Measurements from ENCODE around the gene TGM5. TPM values are rescaled to one million over a fixed set of nuclear protein-coding genes. Genes with fewer than 3 reads are reported as not detected.

The TGM5 gene
- total RNA-seq, 1 experiment from 2014 or later: not detected

DNA sequence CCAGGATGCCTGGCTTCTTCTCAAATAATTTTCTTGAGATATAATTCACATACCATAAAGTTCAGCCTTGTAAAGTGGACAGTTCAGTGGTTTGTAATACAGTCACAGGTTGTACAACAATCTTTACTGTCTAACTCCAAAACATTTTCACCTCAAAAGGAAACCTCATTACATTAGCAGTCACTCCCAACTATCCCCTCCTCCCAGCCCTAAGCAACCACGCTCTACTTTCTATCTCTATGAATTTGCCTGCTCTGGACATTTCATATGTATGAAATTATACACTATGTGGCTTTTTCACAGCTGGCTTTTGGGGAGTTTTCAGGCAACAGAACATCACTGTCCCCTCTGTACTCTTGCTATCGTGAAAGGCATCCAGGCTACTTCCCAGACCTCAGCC, 17.5 kb downstream of the TGM5 start:
- DNase-seq (ENCODE audit: low spot score): no peak
- CTCF ChIA-PET: interaction anchor here (1.2 kb wide), 1 partner anchor 36 kb away, joined by 6 read pairs; no protein-coding TSS in a partner anchor
- H3K4me1 Mint-ChIP-seq: no peaks in the 10 kb centered on the region

DNA sequence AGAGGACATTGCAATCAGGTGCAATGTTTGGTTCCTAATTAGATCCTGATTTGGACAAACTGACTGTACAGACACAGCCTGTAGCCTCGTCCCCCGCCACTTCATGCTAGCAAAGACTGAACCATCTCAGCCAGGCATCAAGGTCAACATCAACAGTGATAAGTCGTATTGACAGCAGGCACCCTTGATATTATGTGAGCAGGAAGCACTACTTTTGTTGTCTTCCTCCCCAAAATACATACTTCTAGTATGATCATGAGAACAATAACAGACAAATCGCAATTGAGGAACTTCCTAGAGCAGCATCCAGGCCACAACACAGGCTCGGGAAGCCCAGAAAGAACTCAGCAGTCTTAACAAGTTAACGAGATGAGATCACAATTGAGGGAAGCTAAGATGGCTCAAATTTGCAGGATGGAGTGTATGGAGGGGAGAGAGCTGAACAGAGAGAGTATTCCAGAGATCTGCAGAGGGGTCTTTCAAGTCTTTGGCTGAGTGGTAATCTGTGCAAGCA, 20.4 kb downstream of the TGM5 start:
- Mint-ChIP-seq H3K27me3 (ENCODE audit: low read depth) (peaks cover 3% of the 10 kb centered on the region), H3K4me1 (no peaks in the 10 kb centered on the region), H3K27ac (no peak overlapping the region), H3K9me3 (no peaks in the 10 kb centered on the region), H3K4me3 (no peak overlapping the region), H3K36me3 (no peaks in the 10 kb centered on the region)
- TF ChIP-seq, protein P1, sequence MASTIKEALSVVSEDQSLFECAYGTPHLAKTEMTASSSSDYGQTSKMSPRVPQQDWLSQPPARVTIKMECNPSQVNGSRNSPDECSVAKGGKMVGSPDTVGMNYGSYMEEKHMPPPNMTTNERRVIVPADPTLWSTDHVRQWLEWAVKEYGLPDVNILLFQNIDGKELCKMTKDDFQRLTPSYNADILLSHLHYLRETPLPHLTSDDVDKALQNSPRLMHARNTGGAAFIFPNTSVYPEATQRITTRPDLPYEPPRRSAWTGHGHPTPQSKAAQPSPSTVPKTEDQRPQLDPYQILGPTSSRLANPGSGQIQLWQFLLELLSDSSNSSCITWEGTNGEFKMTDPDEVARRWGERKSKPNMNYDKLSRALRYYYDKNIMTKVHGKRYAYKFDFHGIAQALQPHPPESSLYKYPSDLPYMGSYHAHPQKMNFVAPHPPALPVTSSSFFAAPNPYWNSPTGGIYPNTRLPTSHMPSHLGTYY (CRISPR knock-in tag; IDR thresholded peaks at IDR 0.05): no peak
- TF ChIP-seq, protein P2, sequence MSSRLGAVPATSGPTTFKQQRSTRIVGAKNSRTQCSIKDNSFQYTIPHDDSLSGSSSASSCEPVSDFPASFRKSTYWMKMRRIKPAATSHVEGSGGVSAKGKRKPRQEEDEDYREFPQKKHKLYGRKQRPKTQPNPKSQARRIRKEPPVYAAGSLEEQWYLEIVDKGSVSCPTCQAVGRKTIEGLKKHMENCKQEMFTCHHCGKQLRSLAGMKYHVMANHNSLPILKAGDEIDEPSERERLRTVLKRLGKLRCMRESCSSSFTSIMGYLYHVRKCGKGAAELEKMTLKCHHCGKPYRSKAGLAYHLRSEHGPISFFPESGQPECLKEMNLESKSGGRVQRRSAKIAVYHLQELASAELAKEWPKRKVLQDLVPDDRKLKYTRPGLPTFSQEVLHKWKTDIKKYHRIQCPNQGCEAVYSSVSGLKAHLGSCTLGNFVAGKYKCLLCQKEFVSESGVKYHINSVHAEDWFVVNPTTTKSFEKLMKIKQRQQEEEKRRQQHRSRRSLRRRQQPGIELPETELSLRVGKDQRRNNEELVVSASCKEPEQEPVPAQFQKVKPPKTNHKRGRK (CRISPR knock-in tag; IDR thresholded peaks at IDR 0.05; ENCODE audit: borderline replicate concordance): no peak
- no peak for TF ChIP-seq ELF4 (CRISPR knock-in tag; IDR thresholded peaks at IDR 0.05; ENCODE audit: low read depth)
- TF ChIP-seq SMAD3 (CRISPR knock-in tag; IDR thresholded peaks at IDR 0.05; ENCODE audit: borderline replicate concordance): no peak
- TF ChIP-seq ZNF671 (CRISPR knock-in tag; IDR thresholded peaks at IDR 0.05): no peak
- TF ChIP-seq TP53 (CRISPR knock-in tag; IDR thresholded peaks at IDR 0.05): no peak
- TF ChIP-seq, protein P3, sequence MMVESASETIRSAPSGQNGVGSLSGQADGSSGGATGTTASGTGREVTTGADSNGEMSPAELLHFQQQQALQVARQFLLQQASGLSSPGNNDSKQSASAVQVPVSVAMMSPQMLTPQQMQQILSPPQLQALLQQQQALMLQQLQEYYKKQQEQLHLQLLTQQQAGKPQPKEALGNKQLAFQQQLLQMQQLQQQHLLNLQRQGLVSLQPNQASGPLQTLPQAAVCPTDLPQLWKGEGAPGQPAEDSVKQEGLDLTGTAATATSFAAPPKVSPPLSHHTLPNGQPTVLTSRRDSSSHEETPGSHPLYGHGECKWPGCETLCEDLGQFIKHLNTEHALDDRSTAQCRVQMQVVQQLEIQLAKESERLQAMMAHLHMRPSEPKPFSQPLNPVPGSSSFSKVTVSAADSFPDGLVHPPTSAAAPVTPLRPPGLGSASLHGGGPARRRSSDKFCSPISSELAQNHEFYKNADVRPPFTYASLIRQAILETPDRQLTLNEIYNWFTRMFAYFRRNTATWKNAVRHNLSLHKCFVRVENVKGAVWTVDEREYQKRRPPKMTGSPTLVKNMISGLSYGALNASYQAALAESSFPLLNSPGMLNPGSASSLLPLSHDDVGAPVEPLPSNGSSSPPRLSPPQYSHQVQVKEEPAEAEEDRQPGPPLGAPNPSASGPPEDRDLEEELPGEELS (CRISPR knock-in tag; IDR thresholded peaks at IDR 0.05): no peak
- TF ChIP-seq TEAD4 (CRISPR knock-in tag; IDR thresholded peaks at IDR 0.05): no peak
- DNase-seq (ENCODE audit: low spot score): no peak
- ChIA-PET CTCF (interaction anchor here (0.7 to 2.5 kb wide), 3 partner anchors 20 to 82 kb away, joined by 6 to 11 read pairs (median 7); no protein-coding TSS in a partner anchor), POLR2A (no interaction called here)
- ATAC-seq: no peak

More for the DNA sequence above, 17.5 kb downstream of the TGM5 start:
- ATAC-seq: no peak
- Mint-ChIP-seq H3K36me3 (no peaks in the 10 kb centered on the region), H3K27ac (no peak overlapping the region), H3K27me3 (ENCODE audit: low read depth) (peaks cover 3% of the 10 kb centered on the region), H3K9me3 (no peaks in the 10 kb centered on the region), H3K4me3 (no peak overlapping the region)
- TF ChIP-seq, protein P2 (CRISPR knock-in tag; IDR thresholded peaks at IDR 0.05; ENCODE audit: borderline replicate concordance): no peak
- TF ChIP-seq IRF1 (CRISPR knock-in tag; IDR thresholded peaks at IDR 0.05) (no peak), ZNF317 (CRISPR knock-in tag; IDR thresholded peaks at IDR 0.05; ENCODE audit: borderline replicate concordance, low read depth) (no peak), SMAD3 (CRISPR knock-in tag; IDR thresholded peaks at IDR 0.05; ENCODE audit: borderline replicate concordance) (no peak), FOXP1 (CRISPR knock-in tag; IDR thresholded peaks at IDR 0.05; ENCODE audit: borderline replicate concordance) (no peak)
- POLR2A ChIA-PET: no interaction called here

- ChIA-PET CTCF (interaction anchor here (2.5 kb wide), 1 partner anchor 19 kb away, joined by 8 read pairs; no protein-coding TSS in a partner anchor), POLR2A (no interaction called here)
- Mint-ChIP-seq H3K4me3 (no peak overlapping the region), H3K27ac (no peak overlapping the region), H3K4me1 (no peaks in the 10 kb centered on the region), H3K36me3 (no peaks in the 10 kb centered on the region), H3K27me3 (ENCODE audit: low read depth) (peaks cover 3% of the 10 kb centered on the region), H3K9me3 (no peaks in the 10 kb centered on the region)
- no peak for TF ChIP-seq MYBL2 (CRISPR knock-in tag; IDR thresholded peaks at IDR 0.05)
- no peak for TF ChIP-seq IRF2 (CRISPR knock-in tag; IDR thresholded peaks at IDR 0.05; ENCODE audit: borderline replicate concordance, low read depth)
- TF ChIP-seq ETV6 (CRISPR knock-in tag; IDR thresholded peaks at IDR 0.05): no peak
- TF ChIP-seq, protein P4, sequence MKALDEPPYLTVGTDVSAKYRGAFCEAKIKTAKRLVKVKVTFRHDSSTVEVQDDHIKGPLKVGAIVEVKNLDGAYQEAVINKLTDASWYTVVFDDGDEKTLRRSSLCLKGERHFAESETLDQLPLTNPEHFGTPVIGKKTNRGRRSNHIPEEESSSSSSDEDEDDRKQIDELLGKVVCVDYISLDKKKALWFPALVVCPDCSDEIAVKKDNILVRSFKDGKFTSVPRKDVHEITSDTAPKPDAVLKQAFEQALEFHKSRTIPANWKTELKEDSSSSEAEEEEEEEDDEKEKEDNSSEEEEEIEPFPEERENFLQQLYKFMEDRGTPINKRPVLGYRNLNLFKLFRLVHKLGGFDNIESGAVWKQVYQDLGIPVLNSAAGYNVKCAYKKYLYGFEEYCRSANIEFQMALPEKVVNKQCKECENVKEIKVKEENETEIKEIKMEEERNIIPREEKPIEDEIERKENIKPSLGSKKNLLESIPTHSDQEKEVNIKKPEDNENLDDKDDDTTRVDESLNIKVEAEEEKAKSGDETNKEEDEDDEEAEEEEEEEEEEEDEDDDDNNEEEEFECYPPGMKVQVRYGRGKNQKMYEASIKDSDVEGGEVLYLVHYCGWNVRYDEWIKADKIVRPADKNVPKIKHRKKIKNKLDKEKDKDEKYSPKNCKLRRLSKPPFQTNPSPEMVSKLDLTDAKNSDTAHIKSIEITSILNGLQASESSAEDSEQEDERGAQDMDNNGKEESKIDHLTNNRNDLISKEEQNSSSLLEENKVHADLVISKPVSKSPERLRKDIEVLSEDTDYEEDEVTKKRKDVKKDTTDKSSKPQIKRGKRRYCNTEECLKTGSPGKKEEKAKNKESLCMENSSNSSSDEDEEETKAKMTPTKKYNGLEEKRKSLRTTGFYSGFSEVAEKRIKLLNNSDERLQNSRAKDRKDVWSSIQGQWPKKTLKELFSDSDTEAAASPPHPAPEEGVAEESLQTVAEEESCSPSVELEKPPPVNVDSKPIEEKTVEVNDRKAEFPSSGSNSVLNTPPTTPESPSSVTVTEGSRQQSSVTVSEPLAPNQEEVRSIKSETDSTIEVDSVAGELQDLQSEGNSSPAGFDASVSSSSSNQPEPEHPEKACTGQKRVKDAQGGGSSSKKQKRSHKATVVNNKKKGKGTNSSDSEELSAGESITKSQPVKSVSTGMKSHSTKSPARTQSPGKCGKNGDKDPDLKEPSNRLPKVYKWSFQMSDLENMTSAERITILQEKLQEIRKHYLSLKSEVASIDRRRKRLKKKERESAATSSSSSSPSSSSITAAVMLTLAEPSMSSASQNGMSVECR (CRISPR knock-in tag; IDR thresholded peaks at IDR 0.05; ENCODE audit: borderline replicate concordance): no peak
- TF ChIP-seq, protein P2 (CRISPR knock-in tag; IDR thresholded peaks at IDR 0.05; ENCODE audit: borderline replicate concordance): no peak
- DNase-seq (ENCODE audit: low spot score) (no peak), ATAC-seq (no peak)
These were observed 22.6 kb downstream of the TGM5 start for GRCh38 chr15:43244092-43244491.

Measured in WTC11 (cell line).